ELF-1 (cell line): ENCODE data around the gene SIDT1.
"Not testable (repeated sequence)": the region's sequence is repeated elsewhere in the genome, so short reads cannot be mapped to it uniquely, and the experiment has no call there.

Experiments used
- DNase-seq: peaks from one replicate; pipeline ENCODE4 v3.0.0-alpha.2; 2016; ENCODE audit warnings: low read depth, low spot score

Gene SIDT1

DNA sequence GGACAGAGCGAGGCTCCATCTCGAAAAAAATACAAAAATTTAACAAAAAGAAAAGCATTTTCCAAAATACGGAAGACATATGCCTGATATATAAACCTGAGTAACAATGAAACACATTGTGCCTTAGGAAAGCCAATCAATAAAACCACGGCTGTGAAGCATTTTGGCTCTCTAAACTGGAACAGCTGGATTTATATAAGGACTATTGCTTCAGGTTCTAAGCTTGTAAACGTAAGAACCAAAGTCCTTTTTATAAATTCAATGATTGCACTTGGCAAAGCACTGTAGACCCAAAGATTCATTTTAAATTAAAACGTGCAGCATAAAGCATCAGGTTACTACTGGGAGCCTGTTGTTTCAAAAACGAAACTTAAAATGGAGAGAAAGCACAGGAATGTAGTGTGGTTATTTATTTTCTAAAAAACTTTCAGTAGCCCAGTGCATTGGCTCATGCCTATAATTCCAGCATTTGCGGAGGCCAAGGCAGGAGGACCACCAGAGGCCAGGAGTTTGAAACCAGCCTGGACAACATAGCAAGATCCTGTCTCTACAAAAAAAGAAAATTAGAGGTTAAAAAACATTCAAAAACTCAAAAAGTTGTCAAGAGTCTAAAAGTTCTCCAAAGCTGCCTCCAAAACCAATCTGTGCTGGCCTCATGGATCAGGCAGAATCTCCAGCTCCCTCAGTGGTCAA lies 102.6 kb downstream of the SIDT1 start:
- DNase-seq, result no peak

DNA sequence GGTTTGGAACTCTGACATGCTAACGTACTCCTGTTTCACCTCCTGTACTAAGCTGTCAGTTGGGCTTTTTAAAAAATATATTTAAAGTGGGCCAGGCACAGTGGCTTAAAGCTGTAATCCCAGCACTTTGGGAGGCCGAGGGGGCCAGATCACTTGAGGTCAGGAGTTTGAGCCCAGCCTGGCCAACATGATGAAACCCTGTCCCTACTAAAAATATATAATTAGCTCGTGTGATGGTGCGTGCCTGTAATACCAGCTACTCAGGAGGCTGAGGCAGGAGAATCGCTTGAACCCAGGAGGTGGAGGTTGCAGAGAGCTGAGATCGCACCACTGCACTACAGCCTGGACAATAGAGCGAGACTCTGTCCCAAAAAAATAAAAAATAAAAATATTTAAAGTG lies 103.7 kb downstream of the SIDT1 start:
- not testable (repeated sequence) for DNase-seq

DNA sequence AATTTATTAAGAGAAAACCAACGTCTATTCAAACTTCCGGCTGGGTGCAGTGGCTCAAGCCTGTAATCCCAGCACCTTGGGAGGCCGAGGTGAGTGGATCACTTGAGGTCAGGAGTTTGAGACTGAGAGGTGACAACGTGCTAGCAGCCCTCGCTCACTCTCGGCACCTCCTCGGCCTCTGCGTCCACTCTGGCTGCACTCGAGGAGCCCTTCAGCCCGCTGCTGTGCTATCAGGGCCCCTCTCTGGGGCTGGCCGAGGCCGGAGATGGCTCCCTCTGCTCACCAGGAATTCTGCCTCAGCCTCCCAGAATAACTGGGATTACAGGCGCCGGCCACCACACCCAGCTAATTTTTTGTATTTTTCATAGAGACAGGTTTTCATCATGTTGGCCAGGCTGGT lies 105.4 kb downstream of the SIDT1 start:
- DNase-seq, result no peak

DNA sequence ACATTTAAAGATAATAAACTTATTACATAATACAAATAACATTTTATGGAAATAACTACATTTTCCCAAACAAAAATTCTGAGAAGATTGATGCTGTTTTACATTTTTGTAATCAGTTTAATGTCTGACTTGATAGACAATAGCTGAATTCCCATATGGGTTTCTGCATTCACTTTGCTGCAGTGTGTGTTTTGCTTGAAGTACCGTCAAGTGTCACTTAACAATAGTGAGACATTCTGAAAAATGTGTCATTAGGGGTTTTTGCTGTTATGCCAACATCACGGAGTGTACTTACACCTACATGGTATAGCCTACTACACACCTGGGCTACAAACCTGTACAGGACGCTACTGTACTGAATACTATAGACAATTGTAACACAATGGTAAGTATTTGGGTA lies 106.6 kb downstream of the SIDT1 start:
- no peak for DNase-seq

DNA sequence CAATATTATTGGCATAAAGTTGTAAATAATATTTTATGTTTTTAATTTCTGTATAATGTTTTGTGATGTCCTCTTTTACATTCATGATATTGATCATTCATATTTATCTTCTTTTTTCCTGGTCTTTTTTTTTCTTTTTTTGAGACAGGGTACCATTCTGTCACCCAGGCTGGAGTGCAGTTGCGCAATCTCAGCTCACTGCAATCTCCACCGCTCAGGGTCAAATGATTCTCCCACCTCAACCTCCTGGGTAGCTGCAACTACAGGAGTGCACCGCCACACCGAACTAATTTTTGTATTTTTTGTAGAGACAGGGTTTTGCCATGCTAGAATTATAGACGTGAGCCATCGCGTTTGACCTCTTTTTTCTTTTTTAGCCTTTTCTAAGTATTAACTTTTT lies 111.2 kb downstream of the SIDT1 start:
- no peak for DNase-seq

DNA sequence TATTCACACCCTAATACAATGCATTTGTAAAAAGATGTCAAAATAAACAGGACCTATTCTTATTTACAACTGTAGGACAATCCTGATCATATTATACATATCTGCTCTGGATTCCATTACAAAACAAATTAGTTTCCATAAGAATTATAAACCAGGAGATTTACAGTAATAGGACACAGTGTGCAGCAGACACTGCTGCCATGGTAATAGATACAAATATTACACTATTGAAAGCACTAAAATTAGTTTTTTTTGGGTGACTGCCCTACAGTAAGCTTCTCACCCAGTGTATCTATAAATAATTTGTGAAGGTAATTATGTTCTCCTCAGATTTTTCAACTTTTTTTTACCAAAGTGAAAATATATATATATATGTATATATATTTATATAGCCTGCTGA lies 116.2 kb downstream of the SIDT1 start:
- DNase-seq, result no peak

DNA sequence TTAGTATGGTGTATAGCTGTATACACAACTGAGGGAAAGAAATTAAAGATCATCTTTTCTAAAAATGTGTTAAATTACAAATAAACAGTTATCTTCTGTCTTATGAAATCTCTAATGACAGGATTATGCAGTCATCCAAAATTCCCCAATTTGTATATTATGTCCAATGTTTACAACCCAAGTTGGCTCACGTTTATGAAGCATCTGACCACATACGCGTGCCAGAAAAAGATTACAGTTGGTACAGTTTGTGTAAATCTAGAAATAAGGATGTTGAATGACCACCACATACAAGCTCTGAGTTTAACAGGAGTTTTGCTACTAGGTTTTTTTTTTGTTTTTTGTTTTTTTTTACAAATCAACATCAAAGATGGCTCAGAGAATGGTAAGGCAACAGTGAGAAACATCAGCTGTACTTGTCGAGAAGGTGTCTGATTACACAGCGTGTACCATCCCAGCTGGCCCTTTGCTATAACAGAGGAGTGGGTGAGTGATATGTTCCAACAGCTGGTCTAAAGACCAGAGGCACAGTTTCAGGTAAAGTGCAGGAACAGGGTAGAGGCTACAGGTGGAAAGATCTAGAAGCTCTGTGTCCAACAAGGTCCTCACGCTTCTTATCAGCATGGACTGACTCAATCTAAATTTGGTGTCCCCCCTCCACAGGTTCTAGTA lies 117.0 kb downstream of the SIDT1 start:
- no peak for DNase-seq

DNA sequence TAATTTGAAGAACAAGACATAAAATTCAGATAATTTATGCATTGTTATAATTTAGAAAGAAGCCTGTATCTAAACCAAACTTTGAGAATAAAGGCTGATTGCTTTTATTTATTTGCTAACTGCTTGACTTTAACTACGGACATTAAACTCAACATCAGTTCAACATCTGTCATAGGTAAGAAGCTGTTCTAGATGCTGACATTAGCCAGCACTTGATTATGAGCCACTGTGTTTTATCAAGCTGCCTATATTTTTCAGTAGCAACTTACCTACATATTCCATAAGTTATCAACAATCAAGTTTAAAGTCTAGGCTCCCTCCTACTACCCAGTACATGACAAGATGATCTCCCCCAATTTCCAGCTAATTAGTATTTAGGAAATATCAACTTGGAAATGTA lies 122.0 kb downstream of the SIDT1 start:
- DNase-seq, result no peak

DNA sequence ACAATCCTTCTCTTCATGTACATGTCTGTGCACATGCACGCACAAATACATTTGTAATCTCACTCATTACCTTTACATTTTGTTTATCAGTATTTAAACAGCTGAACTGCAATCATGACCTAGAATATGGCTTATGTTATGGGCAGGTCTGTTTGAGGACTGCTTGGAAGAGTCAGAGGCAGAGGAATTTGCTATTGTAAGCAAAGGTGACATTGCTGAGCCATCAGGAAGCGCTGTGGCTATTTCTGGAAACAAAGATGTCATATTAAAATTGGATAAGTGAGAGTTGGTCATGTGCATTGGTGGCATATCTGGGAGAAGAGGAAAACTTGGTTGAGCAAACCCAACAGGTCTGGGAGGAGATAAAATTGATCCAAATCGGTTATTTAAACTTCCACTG lies 122.5 kb downstream of the SIDT1 start:
- no peak for DNase-seq

DNA sequence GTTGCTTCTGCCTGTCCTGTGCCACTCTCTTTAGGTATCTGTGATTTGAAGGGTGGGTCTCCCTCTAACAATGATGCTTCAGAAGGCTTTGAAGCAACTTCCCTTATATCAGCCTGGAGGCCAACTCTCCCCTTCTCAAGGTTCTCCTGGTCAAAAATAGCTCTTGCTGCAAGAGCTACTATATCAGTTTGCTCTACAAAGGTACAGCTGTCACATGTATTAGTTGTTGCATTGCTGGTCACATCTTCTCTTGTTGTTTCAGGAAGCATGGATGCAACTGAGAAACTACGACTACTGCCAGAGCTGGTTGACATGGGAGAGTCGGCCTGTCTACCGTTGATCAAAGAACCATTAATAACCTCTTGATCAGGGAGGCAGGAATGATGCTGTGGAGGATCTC lies 125.8 kb downstream of the SIDT1 start:
- no peak for DNase-seq

DNA sequence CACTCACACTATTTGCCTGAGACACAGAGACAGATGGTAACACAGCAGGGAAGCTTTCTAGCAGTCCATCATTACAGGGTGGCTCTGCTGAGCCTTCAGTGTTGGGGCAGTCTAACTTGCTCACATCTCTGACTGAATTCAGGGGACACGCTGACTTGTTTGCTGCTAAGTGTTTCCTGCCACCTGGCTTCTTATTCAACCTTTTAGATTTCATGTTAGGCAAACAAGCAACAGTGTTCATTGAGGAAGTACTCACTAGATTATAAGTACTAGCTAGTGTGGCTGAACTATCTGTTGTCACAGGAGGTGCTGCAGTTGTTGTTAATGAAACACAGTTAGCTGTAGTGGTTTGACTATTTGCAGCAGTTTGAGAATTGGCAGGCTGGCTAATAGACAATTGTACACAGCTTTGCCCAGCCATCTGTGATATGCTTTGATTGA lies 126.8 kb downstream of the SIDT1 start:
- no peak for DNase-seq

DNA sequence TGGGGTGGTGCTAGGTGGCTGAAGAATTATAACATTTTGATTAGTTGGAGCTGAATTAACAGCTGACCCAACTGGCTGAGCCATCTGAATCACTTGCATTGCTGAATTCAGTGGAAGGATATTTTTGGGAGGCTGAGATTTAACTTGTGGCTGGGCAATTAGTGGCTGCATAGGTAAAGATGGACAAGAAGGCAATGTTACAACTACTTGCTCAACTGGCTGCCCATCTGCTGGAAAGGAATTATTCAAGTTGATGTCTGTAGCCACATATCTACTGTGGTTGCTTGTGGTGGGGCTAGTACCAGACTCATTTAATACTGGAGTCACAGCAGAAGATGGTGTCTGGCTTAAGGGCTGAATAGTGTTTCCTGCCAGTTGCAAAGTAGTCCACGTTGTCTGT lies 127.6 kb downstream of the SIDT1 start:
- DNase-seq, result no peak

DNA sequence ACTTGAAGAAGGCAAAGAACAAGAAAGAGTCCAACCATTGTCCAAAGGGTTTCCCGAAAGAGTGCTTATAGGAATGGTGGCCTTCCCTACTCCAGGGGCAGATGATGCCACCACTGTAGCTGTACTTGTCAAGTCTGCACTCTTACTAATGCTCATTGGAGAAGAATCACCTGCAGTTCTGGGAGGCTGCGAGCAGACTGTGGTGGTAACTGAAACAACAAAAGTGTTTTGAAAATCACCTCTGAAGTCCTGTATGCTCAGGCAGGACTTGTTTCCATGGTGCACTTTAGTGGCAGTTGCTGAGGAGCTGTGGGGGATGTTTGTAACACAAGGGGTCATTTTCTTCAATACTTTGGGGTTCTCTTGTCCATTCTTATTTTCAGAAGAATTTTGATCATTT lies 128.1 kb downstream of the SIDT1 start:
- no peak for DNase-seq

DNA sequence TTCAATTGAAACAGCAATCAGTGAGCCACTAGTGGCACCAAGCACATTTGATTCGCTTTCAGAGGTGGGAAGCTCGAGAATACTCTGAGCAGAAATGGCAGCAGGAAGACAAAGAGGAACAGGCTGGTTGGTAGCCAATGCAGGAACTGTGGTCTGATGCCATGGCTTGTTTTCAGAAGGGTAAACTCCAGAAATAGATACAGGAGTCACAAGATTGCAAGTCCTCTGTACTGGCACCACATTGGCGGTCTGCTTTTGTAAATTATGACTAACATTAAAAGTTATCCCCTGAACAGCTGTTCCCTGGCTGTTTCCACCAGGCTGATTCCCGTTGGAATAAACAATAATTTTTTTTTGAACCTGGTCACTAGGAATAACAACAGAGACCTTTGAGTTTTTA lies 128.5 kb downstream of the SIDT1 start:
- DNase-seq, result no peak

DNA sequence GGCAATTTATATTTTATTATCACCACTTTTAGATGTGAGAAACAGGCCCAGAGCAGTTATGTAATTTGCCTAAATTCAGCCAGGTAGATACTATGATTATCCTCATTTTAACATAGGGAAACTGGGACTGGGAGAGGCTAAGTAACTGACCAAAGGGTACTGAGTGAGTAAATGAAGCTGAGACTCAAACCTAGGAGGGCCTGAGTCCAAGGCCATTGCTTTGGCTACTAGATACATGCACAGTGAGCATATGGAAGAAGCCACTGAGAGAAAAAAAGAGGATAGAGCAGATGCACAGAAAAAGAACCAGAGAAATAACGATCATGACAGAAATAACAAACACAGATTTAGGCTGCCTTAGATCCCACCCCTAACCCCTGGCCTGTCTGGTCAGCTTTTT lies 130.5 kb downstream of the SIDT1 start:
- DNase-seq, result no peak

DNA sequence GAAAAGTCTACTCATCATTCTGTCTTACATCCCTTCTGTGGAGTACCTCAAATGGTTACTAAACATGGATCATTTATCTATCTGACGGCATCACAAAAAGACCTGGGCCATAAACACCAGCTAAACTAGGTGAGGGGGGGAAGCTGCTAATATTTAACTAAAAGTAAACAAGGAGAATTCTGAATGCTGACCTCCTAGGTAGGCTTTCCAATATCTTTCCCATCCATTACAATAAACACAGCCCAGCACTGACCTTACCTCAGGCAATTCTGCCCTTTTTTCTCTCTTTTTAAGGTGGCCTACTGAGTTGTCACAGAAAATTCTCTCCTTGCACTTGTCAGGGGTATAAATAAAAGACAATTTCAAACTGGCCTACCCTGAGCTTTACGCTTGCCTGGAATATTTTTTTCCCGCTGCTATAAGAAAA lies 131.0 kb downstream of the SIDT1 start:
- DNase-seq, result peak; percentile 5

DNA sequence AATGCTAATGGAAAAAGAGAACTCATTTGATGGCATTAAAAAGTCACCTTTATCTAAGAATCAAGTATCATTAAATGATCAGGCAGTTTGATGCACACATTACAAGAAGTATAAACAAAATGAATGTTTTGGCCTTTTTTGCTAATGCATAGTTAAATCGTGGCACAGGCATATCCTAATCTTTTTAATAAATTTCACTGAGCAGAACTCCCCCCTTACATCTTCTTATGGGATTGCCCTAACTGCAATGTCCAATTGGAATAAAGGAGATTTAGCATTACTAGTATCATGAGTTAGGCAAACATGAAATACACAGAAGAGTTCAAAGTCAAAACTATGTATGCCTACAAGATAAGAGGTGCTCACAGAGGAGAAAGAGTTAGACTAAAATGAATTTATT lies 131.4 kb downstream of the SIDT1 start:
- DNase-seq, result no peak

DNA sequence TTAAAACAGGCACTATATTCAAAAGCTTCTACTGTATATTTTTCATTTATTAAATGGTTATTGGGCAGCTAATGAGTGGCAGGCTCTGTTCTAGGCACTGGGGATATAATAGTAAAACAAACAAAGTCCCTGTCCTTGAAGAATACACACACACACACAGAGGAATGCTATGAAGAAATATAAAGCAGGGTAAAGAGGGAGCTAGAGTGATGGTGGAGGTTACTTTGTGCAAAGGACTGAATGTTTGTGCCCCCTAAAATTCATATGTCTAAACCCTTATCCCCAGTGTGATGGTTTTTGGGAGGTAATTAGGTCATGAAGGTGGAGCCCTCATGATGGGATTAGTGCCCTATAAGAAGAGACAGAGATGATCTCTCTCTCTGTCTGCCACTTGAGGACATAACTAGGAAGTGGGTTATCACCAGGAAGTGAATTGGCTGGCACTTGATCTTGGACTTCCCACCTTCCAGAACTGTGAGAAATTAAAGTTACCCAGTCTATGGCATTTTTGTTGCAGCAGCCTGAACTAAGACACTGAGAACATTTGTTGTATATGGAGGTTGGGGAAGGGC lies 132.3 kb downstream of the SIDT1 start:
- DNase-seq, result no peak

DNA sequence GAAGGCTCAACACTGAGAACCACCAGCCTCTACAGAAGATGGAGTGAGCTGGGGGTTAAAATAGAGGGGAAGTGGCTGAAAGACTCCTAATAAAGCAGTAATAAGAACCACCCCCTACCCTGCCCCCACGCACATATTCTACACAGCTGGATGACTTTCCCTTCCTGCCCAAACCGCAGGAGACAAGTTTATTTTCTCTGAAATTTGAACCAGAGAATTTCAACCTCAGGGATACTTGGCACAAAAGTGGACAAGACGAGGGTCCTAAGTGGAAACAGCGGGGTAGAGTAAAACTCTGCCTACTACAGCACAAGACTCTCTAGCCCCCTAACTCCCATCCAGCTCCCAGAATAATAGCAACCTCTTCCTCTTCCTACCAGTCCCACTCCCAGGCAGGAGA lies 135.7 kb downstream of the SIDT1 start:
- DNase-seq, result no peak

DNA sequence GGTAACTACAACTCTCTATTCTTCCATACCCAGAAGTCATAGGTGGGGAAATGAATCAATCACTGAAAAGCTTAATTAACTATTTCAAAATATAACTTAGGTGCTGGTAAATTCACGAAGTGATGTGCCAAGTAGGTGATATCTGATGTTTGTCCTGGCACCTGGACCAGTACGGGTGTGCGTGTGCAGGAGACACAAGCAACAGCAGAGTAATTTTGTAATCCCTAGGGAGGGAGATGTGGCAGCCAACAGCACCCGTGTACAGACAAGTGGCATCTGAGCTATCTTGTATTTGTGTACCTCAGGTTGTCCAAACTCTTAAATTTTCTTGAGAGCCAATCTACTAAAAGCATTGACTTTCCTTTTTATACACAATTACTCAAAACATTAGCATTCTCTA lies 141.2 kb downstream of the SIDT1 start:
- DNase-seq, result no peak

DNA sequence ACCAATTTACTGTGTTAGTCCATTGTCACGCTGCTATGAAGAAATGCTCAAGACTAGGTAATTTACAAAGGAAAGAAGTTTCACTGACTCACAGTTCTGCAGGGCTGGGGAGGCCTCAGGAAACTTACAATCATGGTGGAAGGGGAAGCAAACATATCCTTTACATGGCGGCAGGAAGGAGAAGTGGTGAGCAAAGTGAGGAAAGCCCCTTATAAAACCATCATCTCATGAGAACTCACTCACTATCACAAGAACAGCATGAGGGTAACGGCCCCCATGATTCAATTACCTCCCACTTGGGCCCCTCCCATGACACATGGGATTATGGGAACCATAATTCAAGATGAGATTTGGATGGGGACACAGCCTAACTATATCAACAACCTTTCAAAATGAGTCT lies 143.9 kb downstream of the SIDT1 start:
- DNase-seq, result no peak

DNA sequence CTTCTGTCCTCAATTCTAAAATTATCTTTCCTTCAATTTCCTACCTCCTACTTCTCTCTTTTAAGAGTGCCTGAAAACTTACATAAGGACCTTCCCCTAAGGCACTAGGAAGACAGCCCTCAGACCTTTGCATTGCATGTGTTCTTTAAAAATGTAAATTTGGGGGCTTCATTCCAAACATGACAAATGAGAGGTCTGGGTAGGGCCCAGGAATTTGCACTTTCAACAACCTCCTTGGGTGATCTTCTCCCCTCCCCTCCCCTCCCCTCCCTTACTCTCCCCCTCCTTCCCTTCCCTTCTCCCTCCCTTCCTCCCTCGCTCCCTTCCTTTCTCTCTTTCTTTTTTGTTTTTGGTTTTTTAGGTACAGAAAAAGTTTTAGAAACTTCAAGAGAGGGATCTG lies 145.4 kb downstream of the SIDT1 start:
- DNase-seq, result peak; percentile 47

DNA sequence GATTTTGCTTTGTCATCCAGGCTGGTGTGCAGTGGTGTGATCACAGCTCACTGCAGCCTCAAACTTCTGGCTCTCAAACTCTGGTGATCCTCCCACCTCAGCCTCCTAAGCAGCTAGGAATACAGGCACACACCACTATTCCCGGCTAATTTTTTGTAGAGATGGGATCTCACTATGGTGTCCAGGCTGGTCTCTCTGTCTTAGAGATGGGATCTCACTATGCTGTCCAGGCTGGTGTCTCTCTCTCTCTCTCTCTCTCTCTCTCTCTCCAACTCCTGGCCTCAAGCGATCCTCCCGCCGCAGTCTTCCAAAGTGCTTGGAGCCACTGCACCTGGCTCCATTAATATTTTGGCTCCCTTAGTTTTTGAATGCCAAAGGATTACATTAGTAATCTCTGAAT lies 146.4 kb downstream of the SIDT1 start:
- DNase-seq, result no peak
